Measurements from ENCODE around the gene CDH11.

DNA sequence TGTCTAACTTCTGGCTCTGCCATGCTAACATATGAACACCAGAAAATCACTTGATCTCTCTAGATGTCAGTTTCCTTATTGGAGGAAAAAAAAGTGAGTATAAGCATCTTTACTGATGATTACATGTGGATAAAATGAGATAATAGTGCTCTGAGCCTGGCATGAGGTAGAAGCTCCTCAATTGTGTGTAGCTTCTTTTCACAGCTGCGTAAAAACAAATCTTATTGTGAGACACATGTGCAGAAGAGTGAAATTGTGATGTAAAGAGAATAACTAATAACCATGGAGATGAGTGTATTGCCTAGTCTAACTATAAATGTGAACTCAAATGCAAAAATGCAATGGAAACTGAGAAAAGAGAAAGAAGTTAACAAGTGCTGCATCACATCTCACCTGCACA is 44.7 kb downstream of the CDH11 start:
- TF ChIP-seq, protein P1, sequence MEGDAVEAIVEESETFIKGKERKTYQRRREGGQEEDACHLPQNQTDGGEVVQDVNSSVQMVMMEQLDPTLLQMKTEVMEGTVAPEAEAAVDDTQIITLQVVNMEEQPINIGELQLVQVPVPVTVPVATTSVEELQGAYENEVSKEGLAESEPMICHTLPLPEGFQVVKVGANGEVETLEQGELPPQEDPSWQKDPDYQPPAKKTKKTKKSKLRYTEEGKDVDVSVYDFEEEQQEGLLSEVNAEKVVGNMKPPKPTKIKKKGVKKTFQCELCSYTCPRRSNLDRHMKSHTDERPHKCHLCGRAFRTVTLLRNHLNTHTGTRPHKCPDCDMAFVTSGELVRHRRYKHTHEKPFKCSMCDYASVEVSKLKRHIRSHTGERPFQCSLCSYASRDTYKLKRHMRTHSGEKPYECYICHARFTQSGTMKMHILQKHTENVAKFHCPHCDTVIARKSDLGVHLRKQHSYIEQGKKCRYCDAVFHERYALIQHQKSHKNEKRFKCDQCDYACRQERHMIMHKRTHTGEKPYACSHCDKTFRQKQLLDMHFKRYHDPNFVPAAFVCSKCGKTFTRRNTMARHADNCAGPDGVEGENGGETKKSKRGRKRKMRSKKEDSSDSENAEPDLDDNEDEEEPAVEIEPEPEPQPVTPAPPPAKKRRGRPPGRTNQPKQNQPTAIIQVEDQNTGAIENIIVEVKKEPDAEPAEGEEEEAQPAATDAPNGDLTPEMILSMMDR (IDR thresholded peaks at IDR 0.05) = no peak
- no peak for TF ChIP-seq POLR2A (IDR thresholded peaks at IDR 0.05)
- TF ChIP-seq POLR2AphosphoS5 (IDR thresholded peaks at IDR 0.05) = no peak

Measured in breast epithelium (tissue), 3 donors.